Activated CD4-positive, alpha-beta T cell treated with anti-CD3 and anti-CD28 coated beads, Interleukin-2, amount 50 U/mL, for 16 hours (primary cell): ENCODE data around the gene GTF2A1.

Source experiments
- DNase-seq: peaks from one replicate; pipeline ENCODE4 v3.0.0-alpha.2; 2020

The GTF2A1 gene

DNA sequence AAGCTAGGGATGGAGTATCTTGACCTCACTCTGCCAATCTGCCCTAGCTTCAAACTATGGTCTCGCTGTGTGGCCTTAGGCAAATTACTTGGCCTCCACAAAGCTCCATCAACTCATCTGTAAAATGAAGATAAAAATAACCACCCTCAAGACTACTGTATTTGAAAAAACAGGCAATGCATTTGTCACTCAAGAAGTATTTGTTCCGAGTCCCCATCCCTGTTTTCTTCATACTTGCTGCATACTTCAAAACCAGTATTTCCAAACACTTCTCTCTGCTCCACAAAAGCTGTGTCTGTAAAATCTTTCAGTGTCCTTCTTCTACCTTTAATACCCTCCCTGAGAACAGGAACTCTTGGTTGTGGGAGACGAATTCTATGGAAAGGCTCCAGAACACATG, 47.9 kb downstream of the GTF2A1 start:
- no peak for DNase-seq

DNA sequence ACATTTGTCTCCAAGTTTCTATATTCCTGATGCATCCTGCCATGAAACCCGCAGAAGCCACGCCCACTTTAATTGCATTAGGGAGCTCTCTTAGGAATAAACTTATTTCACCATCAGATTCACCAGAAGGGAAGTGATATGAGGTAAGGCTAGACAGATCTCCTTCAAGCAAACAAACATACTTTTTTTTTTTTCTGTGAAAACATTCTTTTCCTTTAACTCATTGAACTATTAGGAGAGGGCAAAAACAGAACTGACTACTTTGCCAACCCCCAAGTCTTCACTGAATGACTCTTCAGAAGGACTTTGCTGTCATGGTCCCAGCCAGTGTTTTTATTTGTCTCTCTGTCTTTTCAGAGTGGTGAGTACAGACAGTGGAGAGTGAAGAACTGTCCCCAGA, 48.4 kb downstream of the GTF2A1 start:
- no peak for DNase-seq

DNA sequence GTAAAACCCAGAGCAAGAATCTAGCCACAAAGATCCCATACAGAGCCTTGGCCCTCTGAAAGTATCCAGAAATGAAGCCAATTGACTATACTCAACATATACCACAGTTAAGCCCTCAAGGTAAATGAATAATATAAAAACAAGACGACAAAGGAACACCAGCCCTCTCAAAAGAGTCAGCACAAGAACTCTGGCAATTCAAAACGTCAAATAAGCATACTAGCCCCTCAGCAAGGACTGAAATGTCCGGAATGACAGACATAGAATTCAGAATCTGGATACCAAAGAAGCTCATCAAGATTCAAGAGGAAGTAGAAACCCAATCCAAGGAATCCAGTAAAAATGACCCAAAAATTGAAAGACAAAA, 49.9 kb downstream of the GTF2A1 start:
- DNase-seq: no peak

DNA sequence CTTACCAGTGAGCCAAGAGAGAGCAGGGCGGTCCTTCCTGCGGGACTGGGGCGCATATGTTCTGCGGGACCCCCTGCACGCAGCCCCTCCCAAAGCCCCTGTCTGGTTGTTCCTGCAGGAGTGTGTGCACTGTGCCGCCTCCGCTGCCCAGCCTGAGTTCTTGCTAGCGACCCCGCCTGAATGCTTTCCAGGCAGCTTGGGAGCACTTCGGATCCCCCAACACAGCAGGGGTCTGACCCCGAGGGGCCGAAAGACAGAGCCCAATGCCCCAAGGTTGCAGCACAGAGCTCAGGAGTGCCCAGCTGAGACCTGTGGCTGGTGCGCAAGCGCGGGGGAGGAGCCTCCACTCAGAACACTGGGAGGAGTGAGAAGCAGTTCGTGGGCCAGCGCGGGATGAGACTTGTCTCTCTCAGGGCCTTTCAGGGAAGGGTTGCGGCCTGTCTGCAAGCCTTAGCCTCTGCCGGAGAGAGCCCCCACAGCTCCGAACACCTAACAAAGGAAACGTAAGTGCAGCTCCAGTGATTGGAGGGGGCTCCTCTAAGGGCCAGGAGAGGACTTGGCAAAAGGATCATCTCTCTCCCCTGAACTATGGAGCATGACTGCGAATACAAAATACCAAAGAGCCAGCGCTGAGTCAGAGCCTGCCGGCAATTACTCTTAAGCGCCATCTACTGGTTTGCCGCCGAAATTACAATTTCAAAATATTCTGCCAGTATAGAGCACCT, 50.5 kb downstream of the GTF2A1 start:
- DNase-seq: peak; percentile 92

DNA sequence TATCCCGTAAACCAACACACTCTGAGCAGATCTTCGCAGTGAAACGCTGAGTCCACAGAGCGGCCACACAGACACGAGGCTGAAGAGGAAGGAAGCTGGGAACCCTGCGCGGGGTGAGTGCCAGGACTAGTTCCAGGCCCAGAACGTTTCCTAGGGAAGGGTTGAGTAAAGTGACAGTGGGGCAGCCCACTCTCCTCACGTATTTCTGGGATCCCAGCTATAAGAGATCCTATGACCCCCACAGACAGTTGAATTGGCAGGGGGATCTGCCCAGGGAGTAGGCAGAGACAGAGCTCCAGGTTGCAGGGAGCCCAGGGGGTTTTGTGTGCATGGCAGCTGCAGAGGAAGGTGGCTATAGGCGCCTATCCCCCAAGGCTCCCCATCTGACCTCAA, 51.1 kb downstream of the GTF2A1 start:
- no peak for DNase-seq

DNA sequence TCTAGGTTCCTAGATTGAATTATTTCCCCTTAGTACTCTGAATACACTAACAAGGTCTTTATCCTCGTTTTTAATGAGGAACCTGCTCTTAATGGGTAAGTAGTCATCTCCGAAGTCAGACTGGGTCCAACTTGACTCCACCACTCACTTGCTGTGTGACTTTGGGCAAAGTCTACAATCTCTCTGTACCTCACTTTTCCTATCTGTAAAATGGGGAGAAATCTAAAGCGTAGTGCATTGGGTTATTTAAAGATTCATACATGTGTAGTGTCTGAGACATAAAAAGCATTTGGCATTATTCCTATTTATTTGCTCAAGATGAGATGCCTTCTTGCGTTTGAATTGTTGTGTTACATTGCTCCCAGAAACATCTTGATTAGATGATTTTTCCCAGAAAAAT, 51.5 kb downstream of the GTF2A1 start:
- DNase-seq: no peak

DNA sequence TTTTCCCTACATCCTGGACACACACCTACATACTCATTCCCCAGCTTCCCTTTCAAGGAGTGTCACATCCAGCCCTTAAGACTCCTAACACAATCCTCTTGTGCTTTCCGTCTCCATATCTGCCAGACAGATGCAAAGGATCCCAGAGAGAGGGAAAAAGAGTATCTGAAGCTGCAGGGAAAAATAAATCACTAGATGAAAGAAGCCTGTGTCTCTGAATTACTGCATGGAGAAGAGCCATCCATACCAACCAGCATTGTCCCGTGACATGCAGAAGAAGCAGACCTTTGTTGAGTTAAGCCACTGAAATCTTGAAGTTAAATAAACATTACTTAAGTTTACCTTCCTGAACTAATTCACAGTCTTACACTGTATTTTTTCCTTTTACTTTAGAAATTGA, 54.6 kb downstream of the GTF2A1 start:
- DNase-seq: no peak

DNA sequence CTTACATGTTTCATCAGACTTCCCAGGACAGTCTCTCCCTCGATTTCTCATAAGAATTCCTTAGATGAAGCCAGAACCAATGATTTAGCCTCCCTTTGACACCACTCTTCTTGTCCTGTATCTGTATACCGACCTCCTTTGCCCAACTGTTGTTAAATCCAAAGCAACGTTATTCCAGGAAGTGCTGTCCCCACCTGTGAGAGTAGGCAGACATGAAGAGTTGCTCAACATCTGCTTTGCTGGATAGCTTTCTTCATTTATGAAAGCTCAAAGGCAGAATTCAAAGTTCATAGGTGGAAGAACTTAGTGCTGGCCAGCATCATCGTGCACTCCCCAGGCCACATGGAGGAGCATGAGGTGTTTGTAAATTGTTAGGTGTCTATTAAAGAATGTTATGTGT, 55.6 kb downstream of the GTF2A1 start:
- DNase-seq: no peak

DNA sequence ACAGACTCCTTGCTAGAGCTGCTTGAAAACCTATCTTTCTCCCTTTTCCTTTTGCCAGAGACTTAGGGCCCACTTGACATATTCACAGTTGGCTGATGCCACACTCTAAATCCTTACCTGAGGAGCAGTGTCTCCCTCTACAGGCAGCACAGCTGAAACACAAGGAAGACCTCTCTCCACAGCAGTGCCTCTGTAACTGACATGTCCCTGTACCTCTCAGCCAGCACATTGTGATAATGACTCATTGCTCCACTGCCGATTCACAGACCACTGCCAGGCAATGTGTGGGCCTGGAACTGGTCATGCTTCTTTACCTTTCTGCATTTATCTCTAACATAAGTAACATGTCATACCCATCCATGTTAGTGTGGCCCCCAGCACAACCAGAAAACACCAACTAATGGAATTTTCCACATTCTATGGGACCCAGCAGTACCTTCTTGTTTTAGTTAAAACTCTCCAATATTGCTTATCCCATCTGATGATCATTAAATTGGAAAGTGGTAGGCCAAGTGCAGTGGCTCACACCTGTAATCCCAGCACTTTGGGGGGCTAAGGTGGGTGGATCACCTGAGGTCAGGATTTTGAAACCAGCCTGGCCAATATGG, 56.5 kb downstream of the GTF2A1 start:
- DNase-seq: peak; percentile 86

DNA sequence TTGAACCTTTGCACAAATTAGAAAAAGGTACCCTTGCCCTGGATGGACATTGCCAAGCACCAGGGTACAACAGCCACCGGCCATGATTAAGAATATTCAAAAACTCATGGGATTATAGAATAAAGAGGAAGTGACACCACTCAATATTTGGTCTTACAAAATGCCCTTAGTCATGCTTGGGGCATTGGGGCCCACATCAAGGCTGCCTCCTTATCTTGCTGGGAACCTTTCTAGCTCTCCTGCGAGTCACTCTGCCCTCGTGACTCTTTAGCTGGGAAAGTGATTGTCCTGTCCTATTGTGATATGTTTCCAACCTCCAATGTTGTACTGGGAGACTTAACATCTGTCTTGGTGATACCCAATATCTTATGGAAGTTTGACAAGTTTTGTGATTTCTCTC, 57.8 kb downstream of the GTF2A1 start:
- DNase-seq: no peak

DNA sequence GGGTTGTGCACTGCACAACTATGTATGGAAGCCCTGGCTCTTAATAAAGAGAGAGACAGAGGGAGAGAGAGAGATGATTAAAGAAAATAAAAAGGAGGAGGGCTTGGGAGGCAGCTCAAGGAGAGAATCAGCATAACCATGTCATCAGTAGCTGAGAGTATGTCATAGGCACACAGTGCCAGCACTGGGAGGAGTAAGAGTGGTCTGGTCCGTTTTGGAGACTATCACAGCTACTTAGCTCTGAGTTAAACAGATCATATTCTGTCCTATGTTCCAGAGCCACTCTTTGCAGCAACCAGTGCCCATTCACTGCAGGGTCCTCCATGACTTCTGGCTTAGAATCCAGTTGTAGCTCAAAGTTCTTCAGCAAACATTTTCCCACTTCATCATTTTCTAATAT, 59.0 kb downstream of the GTF2A1 start:
- DNase-seq: no peak

DNA sequence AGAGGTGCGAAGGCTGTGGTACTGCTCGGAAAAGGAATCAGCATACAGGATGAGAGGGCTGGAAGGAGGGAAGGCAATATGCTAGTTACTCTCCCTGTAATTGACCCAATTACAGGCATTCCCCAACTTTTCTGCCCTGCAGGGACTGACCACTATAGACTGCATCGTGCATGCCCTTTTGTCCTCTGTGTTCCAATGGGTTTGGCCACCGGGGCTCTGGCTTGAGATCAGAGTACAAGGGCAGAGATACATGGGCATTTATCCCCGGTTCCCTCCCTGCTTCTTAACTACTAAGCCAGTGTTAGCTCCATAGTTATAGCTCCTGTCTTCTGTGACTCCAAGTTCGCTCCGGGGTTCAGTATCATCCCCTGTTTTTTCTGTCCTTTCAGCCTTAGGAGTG, 59.7 kb downstream of the GTF2A1 start:
- DNase-seq: no peak

DNA sequence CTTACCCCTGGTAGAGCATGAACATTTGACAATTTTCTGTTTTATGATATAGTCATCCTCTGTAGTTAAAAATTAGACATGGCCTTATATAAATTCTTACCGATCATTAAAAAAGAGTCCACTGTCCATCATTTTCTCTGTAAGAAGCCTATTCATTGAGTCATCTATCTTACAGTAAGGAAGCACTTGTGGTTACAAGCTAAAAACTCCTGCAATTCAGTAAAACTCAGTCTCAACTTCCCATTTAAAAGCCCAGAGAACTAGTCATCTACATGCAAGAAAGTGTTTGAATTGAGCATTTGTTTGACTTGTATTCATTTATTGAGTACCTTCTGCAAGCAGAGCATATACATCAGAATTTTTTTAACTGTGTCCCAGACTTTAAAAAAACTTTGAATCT, 63.3 kb downstream of the GTF2A1 start:
- DNase-seq: no peak

DNA sequence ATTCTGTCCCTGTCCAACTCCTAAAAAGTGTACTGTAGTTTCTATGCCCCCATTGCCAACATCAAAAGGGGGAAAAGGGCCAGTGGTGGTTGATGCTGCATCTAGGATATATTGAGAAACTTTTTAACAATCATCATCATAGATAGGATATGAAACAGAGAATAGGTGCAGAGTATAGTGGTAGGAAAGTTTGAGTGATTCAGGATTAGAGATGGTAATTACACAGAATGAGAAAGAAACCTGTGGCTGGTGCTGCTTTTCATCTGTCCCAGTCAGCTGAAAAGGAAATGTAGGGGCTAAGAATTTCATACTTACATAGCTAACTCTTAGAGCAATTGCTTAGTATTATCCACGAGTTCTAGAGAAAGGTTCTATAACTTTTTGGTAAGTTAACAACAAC, 67.6 kb downstream of the GTF2A1 start:
- DNase-seq: peak; percentile 44

DNA sequence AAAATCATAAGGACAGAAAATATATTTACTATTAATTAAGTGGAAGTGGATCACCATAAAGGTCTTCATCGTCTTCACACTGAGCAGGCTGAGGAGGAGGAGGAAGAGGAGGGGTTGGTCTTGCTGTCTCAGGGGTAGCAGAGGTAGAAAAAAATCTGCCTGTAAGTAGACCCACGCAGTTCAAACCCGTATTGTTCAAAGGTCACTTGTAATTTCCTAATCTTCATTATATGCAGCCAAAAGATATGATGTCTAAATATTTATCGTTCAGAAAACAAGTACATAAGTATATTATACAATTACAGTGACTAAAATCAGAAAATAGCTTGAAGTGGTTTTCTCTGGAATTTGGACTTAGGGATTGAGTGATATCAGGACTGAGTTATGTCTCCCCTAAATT, 72.1 kb downstream of the GTF2A1 start:
- DNase-seq: no peak

DNA sequence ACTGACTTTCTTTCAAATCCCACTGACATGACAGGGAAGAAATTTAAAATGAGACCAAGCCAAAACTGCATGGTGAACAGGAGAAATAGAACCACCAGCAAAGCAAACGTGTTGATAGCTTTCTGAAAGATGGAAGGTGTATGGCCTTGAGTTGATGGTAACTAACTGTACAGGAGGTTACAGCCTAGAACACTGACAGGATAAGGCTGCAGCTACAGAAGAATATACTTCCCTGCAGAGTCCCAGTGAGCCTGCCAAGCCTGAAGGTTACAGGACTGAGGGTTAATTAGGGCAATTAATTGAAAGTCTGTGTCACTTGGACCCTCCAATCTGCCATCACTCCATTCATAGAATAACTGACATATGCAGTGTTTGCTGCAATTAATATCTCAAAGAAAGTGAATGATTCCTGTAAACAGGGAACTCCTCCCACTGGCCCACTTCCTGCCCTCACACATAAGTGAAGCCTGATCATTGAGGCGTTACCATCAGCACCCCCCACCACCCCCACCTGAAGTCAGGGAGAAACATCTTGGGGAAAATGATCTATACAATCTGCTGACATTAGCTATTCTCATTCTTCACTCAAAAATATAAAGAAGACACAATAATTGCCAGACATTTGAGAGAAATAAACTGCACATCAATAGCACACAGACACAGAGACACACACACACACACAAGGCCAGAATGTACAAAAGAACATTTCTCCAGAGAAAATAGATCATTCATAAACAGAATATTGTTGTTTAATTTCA, 73.4 kb downstream of the GTF2A1 start:
- DNase-seq: no peak

DNA sequence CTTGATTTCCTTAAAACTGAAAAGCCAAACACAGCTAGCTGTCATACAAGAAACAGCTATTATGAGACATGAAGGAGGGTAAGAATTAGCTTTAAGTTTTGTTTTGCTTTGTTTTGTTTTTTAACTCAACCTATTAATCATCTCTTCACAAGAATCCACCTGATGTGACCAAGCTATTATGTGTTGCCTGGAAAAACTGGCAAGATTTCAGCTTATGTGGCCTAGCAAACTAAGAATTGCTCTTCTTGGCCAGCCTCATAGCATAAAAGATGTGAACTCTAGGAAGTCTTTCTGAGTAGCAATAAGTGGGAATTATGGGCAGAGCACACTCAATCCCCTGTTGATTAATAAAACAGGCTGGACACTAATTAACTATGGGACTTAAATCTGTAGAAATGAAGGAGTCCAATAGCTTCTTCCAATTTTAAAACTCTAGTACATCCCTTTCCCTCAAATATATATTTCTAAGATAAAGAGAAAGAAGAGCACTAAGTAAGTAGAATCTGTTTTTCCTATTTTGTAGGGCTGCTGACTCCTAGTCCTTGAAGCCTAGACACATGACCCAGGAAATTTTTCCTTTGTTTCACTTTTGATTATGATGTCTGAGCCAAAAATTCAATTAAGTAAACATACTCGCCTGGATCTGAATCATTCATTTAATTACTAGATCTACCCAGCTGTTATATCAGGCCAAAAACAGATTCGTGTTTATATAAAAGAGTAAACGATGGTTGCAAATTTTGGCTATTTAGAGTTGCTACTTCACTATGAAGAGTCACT, 75.7 kb downstream of the GTF2A1 start:
- DNase-seq: no peak

DNA sequence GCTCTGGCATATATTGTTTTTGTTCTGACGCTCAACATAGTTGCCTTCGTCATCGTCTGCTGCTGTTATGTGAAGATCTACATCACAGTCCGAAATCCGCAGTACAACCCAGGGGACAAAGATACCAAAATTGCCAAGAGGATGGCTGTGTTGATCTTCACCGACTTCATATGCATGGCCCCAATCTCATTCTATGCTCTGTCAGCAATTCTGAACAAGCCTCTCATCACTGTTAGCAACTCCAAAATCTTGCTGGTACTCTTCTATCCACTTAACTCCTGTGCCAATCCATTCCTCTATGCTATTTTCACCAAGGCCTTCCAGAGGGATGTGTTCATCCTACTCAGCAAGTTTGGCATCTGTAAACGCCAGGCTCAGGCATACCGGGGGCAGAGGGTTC, 77.0 kb downstream of the GTF2A1 start:
- DNase-seq: no peak

DNA sequence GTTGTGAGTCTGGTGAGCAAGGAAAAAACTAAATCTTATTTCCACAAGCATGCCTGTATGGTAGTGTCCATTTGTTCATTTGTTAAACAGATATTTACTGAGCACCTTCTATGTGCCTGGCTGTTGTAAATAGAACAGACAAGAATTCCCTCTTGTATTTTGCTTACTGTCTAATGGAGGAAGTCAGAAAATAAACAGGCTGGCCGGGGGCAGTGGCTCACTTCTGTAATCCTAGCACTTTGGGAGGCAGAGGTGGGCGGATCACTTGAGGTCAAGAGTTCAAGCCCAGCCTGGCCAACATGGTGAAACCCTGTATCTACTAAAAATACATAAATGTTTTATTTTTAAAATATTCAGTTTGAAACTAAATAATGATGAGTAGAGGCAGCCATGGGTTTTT, 79.3 kb downstream of the GTF2A1 start:
- no peak for DNase-seq

DNA sequence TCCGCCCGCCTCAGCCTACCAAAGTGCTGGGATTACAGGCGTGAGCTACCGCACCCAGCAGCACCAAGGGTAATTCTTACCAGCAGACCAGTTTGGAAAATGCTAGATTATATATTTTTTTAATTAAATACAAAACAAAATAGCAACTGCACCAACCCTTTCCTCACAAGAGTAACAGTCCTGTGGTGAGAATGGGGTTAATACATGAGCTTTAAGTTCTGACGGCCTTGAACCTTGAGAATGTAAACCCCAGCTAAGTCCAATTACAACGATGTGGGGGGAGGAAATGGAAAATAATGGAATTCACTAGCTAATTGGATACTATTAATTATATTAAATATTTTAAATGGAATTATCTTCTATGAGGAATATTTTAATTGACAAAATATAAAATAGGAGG, 82.3 kb downstream of the GTF2A1 start:
- no peak for DNase-seq

DNA sequence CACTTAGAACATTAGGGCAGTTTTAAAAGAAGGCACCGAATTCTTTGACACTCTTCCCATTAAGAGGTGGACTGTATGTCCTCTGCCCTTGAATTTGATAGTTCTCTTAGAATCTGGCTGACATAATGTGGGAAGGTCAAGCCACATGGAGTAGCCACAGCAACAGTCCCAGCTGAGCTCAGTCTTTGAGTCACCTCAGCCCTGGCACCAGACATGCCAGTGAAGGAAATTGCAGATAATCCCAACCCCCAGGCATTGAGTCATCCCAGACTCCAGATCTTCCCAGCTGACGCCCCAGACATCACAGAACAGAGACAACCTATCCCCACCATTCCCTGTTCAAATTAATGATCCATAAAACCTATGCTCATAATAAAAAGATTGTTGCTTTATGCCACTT, 83.4 kb downstream of the GTF2A1 start:
- DNase-seq: no peak

DNA sequence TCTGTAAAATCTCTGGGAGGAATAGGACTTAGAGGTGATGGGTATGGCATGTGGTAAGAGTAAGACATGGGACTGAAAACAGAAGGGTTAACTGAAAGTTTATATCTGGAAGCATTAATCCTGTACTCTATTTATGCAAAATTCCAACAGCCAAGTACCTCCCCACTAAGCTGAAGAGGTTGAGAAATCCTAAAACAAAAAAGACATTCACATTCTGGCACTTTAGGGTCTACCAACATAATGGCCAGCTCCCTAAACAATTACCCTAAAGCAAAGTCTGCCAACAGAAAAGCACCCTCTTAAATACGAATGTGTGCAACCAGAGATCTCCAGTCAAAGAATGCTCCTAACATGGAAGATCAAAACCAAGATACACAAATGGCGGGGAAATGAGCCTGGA, 87.4 kb downstream of the GTF2A1 start:
- no peak for DNase-seq

DNA sequence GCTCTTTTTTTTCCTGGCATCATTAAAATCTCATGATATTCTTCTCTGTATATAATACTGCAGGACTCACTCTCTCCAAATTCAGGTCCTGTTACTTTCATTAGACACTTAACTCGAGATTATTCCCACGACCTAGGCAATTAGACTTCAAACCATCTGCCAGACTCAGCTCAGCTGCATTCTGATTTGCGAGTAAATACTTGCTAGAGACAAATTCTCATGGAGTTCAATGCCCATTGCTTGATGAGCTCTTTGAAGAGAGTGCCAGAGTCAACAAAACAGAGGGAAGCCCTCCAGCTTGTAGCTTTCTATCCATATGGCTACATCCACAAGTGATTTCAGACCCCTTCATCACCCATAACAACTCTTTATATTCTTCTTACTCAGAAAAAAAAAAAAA, 88.3 kb downstream of the GTF2A1 start:
- DNase-seq: no peak

DNA sequence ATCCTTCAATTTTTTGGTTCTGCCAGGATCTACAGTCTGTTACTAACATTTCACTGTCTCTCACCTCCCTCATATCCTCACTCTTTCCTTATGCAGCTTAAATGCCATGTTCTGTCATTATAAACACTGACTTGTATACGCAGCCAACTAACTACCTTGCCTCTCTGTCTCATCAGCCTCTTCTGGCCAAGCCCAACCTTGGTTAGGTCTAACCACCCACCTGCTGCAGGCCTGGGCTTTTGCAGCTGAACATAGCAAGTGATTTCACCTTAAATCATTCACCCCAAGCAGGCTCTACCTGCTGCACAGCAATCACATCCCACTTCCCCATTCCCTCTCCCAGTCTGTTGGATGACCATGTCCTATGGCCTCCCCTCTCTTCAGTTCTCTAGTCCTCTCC, 91.5 kb downstream of the GTF2A1 start:
- no peak for DNase-seq
